Activated CD8-positive, alpha-beta memory T cell treated with anti-CD3 and anti-CD28 coated beads, Interleukin-2, amount 50 U/mL, for 48 hours (primary cell): ENCODE data around the gene RAB10.
"Not testable (repeated sequence)": the region's sequence is repeated elsewhere in the genome, so short reads cannot be mapped to it uniquely, and the experiment has no call there.

Source experiments
- DNase-seq: peaks from one replicate; pipeline ENCODE4 v3.0.0-alpha.2; 2020

Gene RAB10

DNA sequence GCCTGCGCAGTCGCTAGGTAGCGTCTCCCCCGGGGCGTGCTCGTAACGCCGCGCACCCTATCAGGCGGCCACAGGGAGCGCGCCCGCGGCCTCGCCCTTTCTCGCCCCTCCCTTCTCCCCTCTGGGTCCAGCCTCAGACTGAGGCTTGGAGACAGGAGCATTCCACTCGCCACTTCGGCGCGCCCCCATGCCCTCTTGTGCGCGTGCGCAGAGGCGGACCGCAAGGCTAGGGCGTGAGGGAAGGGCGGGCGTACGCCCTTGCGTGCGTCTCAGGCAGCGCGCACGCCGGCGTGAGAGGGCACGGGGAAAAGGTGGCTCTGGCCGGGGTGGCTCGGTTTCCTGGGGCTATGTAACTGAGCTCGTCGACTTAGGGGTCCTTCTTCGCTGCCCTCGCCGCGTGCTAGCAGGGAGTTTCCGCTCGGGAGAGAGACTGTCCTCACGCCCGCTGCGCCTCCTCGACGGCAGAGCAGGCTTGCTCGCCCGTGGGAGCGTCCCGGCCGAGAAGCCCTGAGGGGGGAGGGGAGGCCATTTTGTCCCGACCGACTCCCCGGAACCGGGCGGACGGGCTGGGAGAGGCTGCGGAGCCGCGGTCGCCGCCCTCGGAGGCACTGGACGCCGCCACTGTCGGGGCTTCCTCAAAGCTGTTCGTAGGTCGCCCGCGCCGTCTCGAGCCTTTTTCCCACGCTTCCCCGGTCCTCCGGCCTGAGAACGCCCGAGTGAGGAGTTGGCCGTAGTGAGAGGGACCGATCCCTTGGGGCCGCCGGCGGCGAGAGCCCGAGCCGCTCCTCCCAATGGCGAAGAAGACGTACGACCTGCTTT is at the start of gene RAB10:
Gene RAB10, plus strand, starts transcription at position 267 of the 819 bp plus-strand sequence. Its CDS starts 525 bp downstream, at position 792.
- DNase-seq = peak; percentile 100

DNA sequence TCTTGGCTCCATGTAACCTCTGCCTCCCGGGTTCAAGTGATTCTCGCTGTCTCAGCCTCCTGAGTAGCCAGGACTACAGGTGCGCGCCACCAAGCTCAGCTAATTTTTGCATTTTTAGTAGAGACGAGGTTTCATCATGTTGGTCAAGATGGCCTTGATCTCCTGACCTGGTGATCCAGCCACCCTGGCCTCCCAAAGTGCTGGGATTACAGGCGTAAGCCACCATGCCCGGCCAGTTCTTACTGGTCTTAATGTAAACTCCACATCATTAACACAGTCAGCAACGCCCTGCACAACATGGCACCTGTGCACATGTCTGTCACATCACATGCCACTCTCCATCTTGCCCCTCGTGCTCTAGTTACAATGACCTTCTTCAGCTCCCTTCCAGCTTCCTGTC is 45.8 kb upstream of the RAB10 start:
- DNase-seq = no peak

DNA sequence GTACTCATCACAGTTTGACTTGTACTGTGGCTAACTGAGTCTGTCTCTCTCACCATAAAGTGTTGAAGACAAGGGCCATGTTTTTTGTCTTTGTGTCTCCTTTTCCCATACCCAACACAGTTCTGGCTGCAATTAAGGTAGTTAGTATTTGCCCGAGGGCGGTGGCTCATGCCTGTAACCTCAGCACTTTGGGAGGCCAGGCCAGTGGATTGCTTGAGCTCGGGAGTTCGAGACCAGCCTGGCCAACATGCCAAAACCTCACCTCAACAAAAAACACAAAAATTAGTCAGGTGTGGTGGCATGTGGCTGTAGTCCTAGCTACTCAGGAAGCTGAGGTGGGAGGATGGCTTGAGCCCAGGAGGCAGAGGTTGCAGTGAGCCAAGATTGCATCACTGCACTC is 44.7 kb upstream of the RAB10 start:
- no peak for DNase-seq

DNA sequence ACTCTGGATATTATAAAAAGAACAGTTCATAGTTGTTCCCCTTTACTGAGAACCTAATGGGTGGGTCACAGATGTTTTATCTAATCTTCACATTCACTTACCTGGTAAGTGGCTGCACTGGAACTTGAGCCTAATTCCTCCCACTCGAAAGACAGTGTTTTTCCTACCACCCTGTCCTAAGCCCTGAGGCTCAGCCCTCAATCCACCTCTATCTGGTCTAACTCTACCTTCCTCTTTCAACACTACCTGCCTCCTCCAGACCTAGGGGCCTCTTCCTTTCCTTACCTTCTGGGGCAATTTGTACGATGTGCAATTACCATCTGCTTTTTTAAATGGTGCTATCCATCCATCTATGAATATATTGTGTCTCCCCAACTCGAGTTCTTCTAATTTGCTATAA is 41.9 kb upstream of the RAB10 start:
- no peak for DNase-seq

DNA sequence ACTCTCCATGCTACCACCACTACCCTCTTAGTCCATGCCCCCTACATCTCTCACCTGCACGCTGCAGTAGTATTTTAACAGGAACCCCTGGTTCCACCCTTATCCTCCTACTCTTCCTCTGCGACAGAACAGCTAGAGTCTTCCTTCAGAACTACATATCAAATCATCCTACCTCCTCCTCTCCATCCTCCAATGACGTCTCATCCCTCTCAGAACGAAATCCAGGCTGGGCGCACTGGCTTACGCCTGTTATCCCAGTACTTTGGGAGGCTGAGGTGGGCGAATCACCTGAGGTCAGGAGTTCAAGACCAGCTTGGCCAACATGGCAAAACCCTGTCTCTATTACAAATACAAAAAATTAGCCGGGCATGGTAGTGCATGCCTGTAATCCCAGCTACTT is 41.3 kb upstream of the RAB10 start:
- no peak for DNase-seq

DNA sequence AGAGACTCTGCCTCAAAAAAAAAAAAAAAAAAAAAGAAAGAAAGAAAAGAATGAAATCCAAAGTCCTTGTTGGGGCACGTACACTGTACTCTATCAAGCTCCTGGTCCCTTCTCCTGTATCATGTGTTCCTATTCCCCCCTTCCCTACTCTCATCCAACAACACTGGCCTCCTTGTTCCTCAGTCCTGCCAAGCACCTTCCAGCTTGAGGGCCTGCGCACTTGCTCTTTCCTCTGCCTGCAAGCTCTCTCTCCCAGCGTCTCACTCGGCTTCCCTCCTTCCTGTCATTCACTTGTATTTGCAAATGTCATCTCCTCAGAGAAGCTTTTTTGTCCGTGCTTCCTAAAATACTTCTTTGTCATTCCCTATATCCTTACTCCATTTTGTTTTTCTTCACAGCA is 40.8 kb upstream of the RAB10 start:
- no peak for DNase-seq

DNA sequence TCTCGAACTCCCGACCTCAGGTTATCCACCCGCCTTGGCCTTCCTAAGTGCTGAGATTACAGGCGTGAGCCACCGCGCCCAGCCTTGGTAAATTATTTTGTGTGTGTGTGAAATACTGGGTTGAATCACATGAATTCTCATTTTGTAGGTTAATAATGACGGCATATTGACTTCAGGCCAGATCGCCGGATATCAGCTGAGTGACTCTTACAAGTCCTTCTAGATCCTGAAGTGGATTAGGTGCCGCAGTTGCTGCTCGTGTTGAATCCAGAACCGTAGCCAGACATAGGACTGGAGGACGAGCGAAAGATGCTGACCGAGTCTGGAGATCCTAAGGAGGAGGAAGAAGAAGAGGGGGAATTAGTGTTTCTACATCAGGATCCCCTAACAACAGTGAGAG is 39.4 kb upstream of the RAB10 start:
- DNase-seq = no peak

DNA sequence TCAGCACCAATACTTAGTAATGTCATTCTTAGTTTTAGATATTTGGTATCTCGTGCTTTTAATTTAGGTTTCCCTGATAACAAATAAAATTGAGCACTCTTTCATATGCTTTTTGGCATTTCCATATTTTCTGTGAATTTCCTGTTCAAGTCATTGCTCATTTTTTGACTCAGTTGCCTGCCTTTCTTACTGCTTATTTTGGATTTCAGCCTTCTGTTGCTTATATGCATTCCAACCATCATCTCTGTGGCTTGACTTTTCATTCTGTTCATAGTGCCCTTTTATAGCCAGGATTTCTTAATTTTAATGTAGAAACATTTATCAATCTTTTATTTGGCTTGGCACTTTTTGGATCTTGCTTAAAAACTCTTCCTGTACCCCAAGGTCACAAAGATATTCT is 37.0 kb upstream of the RAB10 start:
- no peak for DNase-seq

DNA sequence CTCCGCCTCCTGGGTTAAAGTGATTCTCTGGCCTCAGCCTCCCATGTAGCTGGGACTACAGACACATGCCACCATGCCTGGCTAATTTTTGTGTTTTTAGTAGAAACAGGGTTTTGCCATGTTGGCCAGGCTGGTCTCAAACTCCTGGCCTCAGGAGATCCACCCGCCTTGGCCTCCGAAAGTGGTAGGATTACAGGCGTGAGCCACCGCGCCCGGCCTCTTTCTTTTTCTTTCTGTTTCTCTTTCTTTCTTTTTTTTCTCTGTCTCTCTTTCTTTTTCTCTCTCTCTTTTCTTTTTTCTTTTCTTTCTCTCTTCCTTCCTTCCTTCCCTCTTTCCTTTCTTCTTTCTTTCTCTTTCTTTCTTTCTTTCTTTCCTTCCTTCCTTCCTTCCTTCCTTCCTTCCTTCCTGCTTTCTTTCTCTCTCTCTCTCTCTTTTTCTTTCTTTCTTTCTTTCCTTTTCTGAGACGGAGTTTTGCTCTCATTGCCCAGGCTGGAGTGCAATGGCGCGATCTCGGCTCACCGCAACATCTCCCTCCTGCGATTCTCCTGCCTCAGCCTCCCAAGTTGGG is 35.0 kb upstream of the RAB10 start:
- not testable (repeated sequence) for DNase-seq

DNA sequence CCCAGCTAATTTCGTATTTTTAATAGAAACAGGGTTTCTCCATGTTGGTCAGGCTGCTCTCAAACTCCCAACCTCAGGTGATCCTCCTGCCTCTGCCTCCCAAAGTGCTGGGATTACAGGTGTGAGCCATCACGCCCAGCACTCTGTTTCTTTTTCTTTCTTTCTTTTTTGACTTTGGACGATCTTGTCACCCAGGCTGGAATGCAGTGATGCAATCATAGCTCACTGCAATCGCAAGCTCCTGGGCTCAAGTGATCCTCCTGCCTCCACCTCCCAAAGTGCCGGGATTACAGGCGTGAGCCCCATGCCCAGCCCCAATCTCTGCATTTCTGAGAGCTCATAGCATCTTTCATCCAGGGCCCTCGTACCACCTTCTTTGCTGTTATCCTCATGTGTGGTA is 34.5 kb upstream of the RAB10 start:
- DNase-seq = not testable (repeated sequence)

DNA sequence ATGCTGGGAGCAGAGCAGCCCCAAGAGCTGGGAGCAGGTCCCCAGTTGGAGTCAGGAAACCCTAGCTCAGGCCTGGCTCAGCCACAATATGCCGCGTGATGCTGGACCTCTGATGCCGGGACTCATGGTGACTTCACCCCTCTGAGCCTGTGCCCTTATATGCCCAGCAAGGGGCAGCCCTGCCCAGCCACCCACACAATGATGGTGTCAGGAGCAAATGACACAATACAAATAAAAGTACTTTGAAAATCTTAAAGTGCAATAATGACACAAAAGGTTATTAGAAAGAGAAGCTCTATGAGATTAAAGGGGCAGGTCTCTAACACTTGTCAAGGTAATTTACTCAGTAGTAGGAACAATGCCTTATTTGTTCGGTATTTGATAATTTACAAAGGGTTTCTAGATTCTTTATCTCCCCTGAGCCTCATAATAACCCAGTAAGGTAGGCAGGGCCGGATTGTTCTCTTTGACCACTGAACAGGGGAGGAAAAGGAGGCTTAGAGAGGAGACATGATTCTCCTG is 33.3 kb upstream of the RAB10 start:
- no peak for DNase-seq

DNA sequence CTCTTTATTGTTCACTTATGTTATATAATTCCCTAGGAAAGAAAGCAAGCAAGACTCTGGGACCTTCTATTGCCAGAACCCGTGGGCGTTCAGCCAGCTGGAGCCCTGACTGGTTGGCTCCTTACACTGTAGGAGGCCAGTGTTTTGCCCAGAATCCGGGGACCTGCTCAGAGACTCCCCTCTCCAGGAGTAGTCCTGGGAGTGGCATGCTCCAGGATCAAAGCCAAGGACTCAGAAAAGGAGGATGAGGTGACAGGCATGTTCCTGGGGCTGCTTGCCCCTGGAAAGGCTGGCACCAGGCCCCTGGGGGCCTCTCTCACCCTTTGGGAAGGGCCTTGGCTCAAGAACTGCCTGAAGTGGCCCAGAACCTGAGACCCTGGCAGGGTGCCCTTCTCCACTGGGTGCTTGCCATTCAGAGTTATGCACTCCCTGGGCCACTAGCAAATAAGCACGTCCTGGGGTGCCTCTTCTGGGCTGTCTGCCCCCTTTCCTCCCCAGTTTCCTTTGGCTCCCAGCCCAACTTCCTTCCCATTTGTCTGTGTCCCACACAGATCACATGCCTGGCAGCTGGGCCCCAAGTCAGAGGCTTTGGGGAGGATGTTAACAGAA is 32.0 kb upstream of the RAB10 start:
- DNase-seq = no peak

DNA sequence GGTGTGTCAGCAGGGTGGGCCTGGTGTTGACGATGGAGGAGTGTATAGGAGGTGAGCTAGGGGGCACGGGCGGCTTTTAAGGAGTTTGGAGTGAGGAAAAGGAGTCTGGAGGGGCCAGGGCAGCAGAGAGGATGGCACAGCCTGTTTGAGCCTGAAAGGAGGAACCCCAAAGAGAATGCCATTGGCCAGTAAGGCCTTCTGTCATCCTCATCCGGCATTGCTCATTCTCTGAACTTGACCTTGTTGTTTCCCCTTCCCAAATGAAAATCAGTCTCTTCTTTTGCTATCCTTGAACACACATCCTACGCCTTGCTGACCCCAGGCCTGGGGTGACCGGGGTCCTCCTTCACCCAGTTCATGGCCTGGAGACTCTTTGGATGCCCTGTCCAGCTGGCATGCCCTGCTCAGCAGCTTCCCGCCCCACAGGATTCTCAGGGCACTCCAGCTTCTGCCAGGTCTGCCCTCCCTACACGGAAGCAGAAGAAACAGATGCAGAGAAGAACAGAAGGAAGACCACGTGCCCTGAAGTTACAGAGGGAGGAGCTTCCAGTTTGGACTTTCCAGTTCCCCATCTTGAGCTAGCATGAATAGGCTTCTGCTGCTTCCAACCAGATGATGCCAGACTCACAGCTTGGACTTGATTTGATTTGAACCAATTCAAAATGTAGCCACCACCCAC is 31.1 kb upstream of the RAB10 start:
- no peak for DNase-seq

DNA sequence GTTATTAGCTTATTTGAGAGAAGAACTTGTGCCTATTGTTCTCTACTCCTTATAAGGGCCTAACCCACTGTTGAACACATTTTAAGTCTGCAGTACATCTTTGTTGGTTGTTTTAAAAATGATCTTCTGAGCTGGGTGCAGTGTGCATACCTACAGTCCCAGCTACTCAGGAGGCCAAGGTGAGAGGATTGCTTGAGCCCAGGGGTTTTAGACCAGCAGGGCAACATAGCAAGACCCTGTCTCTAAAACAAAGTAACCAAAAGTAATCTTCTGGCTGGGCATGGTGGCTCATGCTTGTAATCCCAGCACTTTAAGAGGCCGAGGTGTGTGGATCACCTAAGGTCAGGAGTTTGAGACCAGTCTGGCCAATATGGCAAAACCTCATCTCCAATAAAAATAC is 25.8 kb upstream of the RAB10 start:
- no peak for DNase-seq

DNA sequence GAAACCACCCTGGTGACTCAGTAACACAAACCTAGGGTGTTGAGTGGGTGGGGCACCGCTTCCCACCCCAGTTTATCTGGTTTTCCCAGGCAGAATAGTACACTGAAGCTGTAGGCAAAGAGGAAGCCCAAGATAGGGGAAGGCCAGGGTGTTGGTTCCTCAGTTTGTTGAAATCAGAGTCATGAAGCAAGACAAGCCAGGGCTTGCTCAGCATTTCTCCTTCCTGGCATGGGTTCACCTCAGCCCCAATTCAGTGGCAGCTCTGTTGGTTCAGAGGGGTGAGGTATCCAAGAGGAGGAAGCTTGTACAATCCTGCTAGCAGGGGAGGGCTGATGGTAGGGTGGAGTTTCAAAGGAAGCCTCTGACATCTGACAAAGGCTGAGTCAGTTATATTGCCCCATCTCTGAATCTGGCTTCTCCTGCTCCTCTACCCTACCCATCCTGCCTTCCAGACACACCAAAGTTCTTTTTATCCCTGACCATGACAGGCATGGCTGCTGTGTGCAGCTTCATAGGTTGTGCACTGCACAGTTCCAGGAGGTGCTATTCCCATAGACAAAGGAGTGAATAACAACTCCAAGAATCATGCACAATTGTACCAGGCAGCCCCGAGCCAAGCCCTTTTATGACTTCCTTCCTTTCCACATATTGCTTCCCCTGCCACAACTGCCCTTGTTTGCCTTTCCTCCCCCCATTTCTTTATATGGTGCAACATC is 24.9 kb upstream of the RAB10 start:
- no peak for DNase-seq

DNA sequence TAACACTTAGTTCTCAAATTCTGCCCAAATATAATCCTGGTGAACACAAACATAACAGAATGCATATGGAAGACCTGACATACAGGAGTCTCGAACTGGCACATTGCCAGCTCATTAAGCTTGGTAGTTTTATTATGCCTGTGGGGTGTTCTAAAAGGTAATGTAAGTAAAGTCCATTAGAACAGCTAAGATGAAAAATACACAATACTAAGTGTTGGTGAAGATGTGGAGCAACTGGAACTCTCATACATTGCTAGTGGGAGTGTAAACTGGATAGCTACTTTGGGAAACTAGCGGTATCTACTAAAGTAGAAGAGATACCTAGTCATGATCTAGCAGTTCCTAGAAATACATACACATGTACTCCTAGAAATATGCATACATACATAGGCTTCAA is 24.3 kb upstream of the RAB10 start:
- DNase-seq = no peak

DNA sequence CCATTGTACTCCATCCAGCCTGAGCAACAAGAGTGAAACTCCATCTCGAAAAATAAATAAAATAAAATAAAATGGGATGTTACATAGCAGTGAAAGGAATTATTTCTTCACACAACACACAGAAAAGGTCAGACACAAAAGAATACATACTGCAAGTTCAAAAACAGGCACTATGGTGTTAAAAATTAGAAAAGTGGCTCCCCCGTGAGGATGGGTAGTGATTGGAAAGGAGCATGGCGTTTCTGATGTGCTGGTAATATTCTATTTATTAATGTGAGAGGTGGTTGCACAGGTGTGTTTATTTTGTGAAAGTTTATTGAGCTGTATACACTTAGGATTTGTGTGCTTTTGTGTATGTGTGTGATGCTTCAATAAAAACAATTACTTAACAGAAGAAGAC is 22.9 kb upstream of the RAB10 start:
- DNase-seq = no peak

DNA sequence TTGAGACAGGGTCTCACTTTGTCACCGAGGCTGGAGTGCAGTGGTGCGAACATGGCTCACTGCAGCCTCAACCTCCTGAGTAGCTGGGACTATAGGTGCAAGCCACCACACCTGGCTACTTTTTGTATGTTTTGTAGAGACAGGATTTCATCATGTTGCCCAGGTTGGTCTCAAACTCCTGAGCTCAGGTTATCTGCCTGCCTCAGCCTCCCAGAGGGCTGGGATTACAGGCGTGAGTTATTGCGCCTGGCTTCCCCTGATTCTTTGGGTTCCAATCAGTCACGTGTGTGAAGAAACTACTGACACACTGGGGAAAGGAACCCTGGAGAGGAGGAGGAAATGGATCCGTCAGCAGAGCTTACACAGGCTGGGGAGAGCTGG is 22.3 kb upstream of the RAB10 start:
- DNase-seq = no peak

DNA sequence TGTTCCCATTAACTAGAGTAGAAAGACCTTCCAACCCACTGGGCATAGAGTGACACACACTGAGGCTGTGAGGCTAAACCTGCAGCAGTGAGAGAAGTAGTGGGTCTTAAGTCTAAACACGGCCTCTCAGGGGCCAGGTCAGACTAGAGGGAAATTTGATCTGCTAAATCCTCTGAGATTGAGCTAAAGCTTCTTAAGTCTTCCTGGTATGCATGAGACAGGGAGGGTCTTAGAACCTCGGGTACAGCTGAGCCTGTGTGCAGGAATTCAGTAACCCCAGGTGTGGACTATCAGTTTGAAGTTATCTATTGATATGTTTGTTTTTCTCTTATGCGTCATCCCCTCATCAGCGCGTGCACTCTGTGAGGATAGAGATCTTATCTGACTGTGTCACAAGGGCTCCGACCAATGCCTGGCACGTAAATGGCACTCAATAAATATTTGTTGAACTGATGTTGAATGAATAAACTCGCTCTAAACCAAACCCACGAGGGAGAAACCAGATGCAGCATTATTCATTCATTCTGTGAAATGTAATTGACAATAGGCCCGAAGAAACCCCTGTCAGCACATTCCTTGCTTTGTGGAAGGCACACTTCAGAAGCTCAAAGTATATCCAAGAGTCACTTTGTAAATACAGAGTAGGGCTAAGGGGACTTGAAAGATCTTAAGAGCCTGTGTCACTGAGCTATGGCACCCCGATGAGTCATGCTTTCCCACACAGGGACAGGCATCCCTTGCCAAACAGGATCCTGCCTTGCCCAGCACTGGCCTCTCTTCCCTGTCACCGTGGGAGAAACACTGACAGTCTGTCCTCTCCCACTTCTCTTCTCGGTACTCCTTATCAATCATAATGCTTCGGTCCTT is 21.7 kb upstream of the RAB10 start:
- DNase-seq = no peak

DNA sequence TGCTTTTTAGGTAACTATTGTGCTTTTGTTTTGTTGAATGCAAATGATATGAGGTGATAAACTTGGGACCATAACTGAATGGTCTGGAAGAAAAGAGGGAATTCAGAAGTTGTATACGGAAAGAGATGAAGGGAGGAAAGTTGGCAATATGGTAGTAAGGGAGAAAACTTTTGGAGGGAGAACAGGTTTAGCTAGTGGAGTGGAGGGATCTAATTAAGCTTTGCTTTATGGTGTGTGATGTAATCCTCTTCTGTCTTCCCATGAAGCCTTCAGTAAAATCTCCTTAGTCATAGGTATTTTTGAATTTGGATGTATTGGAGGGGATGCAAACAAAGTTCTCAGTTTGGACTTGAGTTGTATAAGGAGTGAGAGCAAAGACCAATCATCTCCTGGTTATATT is 20.2 kb upstream of the RAB10 start:
- DNase-seq = no peak

DNA sequence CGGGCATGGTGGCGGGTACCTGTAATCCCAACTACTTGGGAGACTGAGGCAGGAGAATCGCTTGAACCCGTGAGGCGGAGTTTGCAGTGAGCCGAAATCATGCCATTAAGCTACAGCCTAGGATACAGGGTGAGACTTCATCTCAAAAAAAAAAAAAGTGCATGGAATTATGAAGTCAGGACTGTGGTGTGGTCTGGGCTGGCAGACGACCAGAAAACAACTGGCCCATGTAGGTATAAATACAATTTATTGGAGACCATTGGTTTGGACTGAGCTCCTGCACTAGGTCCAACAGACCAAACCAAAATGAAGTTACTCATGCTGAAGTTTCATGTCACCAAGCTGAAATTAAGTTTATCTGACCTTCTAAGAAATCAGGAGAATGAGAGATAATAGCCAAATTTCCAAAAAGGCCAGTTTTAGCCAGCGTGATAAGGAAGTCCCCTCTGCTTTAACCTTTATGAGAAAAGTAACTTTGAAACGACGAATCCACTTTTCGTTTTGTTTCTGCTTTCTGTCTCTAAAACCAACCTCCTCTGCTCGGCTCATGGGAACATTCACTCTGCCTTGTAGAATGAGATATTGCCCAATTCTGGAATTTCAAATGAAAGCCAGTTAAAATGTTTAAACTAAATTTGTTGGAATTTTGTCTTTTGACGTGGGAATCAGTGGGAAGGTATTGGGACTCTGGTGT is 17.7 kb upstream of the RAB10 start:
- DNase-seq = no peak
